ENCODE results near the gene AKAIN1. TPM values are rescaled to one million over a fixed set of nuclear protein-coding genes. Genes with fewer than 3 reads are reported as not detected.

Gene AKAIN1
- total and polyA plus RNA-seq, 10 of the 15 experiments (the other 5 are each of a cell fraction or from before 2014, with no cell fraction given), result not detected

DNA sequence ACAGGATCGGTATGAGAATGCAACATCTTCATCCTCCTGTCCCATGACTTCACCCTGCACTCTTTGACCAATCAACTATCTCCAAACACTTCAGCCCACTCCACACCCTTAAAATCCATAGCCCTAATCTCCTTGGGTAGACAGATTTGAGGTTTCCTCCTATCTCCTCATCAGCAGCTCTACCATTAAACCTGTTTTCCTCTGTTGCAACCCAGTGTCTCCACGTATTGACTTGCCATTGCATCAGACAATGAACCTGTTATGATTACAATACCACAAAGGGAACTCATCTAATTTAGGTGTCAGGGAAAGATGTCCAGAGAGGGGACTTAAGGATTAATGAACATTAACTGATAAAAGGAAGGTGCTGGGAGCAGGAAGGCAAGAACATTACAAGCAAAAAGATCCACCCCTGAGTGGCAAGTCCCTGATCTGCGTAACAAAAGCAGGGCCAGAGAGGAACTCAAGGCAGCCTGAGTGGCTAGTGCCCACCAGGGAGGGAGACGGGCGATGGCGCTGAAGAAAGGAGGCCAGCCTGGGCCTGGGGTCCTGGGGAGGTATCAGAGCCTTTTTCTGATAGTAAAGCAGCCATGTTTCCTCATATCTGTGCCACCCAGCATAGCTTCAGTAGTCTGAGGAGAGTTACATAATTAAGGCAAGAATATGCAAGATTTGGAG, 44.6 kb downstream of the AKAIN1 start:
- intact Hi-C loops (cut with micrococcal nuclease; ENCODE audit: unreplicated experiment), result no loop called here
- Histone ChIP-seq H3K9ac (ENCODE audit: control insufficient read depth, insufficient read depth, low read length) (no peak overlapping the region), H3K79me2 (ENCODE audit: control insufficient read depth, insufficient read depth, low read length) (no peaks in the 10 kb centered on the region), H3K27me3 (replicated peaks in 1 of 2; ENCODE audit: control insufficient read depth in 2 of 2, insufficient read depth in 2 of 2, low read length in 1 of 2) (no peaks in the 10 kb centered on the region; a peak in 3 of 4 replicates), H2AFZ (ENCODE audit: control insufficient read depth, low read depth, low read length) (no peak overlapping the region), H3K9me3 (replicated peaks; ENCODE audit: control insufficient read depth, insufficient read depth, low read length) (no peaks in the 10 kb centered on the region), H3K36me3 (ENCODE audit: control insufficient read depth in 2 of 2, insufficient read depth in 2 of 2, low read length in 1 of 2) (no peaks in the 10 kb centered on the region), H3K4me2 (ENCODE audit: control insufficient read depth, insufficient read depth) (no peak overlapping the region), H3K4me1 (ENCODE audit: control insufficient read depth, insufficient read depth, low read length) (no peaks in the 10 kb centered on the region), H3K27ac (ENCODE audit: control insufficient read depth, insufficient read depth) (no peak overlapping the region), H3K4me3 (no peak overlapping the region), H4K20me1 (ENCODE audit: control insufficient read depth, insufficient read depth) (no peaks in the 10 kb centered on the region)
- TF ChIP-seq PAX8 (IDR thresholded peaks at IDR 0.05) (no peak), ASH2L (IDR thresholded peaks at IDR 0.05; ENCODE audit: borderline replicate concordance, low read depth) (no peak), CBX3 (IDR thresholded peaks at IDR 0.05; ENCODE audit: borderline replicate concordance, low read depth) (no peak), NRF1 (conservative IDR thresholded peaks at IDR 0.05; ENCODE audit: low read depth, low read length) (no peak), YBX1 (IDR thresholded peaks at IDR 0.05) (no peak), NR2C2 (IDR thresholded peaks at IDR 0.05; ENCODE audit: borderline replicate concordance, control insufficient read depth, insufficient read length, low read depth) (no peak)
- ChIA-PET SMC1A (ENCODE audit: uncharacterized antibody, unreplicated experiment) (no interaction called here), POLR2A (no interaction called here), RAD21 (ENCODE audit: unreplicated experiment) (no interaction called here), CTCF (no interaction called here)
- DNase-seq (ENCODE audit: low read depth, low spot score), result no peak
- FAIRE-seq, result no peak
- WGBS (ENCODE audit: insufficient coverage, insufficient replicate concordance, low lambda C conversion rate, missing lambda C conversion rate), result 14% methylated on average over 6 of the region's 6 CpGs
- no peak for ATAC-seq
- BruUV-seq (replicated peaks), result no TSS peak
- in situ Hi-C loops (cut with MboI), result no loop called here

DNA sequence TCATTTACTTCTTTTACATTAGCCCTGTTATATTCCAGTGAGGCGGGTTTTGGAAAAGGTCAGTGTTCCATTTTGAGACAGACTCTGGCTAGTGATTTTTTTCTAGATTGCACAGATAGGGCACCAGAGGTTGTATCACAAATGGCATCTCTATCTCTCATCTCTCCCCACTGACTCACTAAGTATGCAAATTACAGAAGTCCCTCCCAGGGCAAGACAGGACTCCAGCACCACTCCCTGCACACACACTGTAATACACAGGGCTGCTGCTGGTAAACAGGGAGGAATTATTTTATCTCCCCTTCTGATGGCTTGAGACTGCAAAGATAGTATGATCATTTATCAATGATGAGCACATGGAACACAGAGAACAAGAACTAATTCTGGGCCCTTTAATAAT, 46.2 kb downstream of the AKAIN1 start:
- Histone ChIP-seq H3K4me2 (ENCODE audit: control insufficient read depth, insufficient read depth) (no peak overlapping the region), H4K20me1 (ENCODE audit: control insufficient read depth, insufficient read depth) (no peaks in the 10 kb centered on the region), H3K9ac (ENCODE audit: control insufficient read depth, insufficient read depth, low read length) (no peak overlapping the region), H3K36me3 (ENCODE audit: control insufficient read depth in 2 of 2, insufficient read depth in 2 of 2, low read length in 1 of 2) (no peaks in the 10 kb centered on the region), H3K79me2 (ENCODE audit: control insufficient read depth, insufficient read depth, low read length) (no peaks in the 10 kb centered on the region), H3K4me3 (no peak overlapping the region), H3K27ac (ENCODE audit: control insufficient read depth, insufficient read depth) (no peak overlapping the region), H3K27me3 (replicated peaks in 1 of 2; ENCODE audit: control insufficient read depth in 2 of 2, insufficient read depth in 2 of 2, low read length in 1 of 2) (no peaks in the 10 kb centered on the region; a peak in 3 of 4 replicates), H2AFZ (ENCODE audit: control insufficient read depth, low read depth, low read length) (no peak overlapping the region), H3K9me3 (replicated peaks; ENCODE audit: control insufficient read depth, insufficient read depth, low read length) (no peaks in the 10 kb centered on the region), H3K4me1 (ENCODE audit: control insufficient read depth, insufficient read depth, low read length) (no peaks in the 10 kb centered on the region)
- ChIA-PET POLR2A (no interaction called here), CTCF (no interaction called here), RAD21 (ENCODE audit: unreplicated experiment) (no interaction called here), SMC1A (ENCODE audit: uncharacterized antibody, unreplicated experiment) (no interaction called here)
- intact Hi-C loops (cut with micrococcal nuclease; ENCODE audit: unreplicated experiment) (no loop called here), in situ Hi-C loops (cut with MboI) (no loop called here)
- FAIRE-seq (no peak), ATAC-seq (no peak), DNase-seq (ENCODE audit: low read depth, low spot score) (no peak)
- BruUV-seq (replicated peaks), result no TSS peak
- 0% methylated on average over 1 of the region's 1 CpG for WGBS (ENCODE audit: insufficient coverage, insufficient replicate concordance, low lambda C conversion rate, missing lambda C conversion rate)
- TF ChIP-seq FOXK2 (IDR thresholded peaks at IDR 0.05) (no peak), SIN3A (IDR thresholded peaks at IDR 0.05; ENCODE audit: low read depth, low read length) (no peak), NR2C1 (IDR thresholded peaks at IDR 0.05) (no peak)
- TF ChIP-seq, protein P1, sequence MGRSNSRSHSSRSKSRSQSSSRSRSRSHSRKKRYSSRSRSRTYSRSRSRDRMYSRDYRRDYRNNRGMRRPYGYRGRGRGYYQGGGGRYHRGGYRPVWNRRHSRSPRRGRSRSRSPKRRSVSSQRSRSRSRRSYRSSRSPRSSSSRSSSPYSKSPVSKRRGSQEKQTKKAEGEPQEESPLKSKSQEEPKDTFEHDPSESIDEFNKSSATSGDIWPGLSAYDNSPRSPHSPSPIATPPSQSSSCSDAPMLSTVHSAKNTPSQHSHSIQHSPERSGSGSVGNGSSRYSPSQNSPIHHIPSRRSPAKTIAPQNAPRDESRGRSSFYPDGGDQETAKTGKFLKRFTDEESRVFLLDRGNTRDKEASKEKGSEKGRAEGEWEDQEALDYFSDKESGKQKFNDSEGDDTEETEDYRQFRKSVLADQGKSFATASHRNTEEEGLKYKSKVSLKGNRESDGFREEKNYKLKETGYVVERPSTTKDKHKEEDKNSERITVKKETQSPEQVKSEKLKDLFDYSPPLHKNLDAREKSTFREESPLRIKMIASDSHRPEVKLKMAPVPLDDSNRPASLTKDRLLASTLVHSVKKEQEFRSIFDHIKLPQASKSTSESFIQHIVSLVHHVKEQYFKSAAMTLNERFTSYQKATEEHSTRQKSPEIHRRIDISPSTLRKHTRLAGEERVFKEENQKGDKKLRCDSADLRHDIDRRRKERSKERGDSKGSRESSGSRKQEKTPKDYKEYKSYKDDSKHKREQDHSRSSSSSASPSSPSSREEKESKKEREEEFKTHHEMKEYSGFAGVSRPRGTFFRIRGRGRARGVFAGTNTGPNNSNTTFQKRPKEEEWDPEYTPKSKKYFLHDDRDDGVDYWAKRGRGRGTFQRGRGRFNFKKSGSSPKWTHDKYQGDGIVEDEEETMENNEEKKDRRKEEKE (IDR thresholded peaks at IDR 0.05), result no peak
- TF ChIP-seq, protein P2, sequence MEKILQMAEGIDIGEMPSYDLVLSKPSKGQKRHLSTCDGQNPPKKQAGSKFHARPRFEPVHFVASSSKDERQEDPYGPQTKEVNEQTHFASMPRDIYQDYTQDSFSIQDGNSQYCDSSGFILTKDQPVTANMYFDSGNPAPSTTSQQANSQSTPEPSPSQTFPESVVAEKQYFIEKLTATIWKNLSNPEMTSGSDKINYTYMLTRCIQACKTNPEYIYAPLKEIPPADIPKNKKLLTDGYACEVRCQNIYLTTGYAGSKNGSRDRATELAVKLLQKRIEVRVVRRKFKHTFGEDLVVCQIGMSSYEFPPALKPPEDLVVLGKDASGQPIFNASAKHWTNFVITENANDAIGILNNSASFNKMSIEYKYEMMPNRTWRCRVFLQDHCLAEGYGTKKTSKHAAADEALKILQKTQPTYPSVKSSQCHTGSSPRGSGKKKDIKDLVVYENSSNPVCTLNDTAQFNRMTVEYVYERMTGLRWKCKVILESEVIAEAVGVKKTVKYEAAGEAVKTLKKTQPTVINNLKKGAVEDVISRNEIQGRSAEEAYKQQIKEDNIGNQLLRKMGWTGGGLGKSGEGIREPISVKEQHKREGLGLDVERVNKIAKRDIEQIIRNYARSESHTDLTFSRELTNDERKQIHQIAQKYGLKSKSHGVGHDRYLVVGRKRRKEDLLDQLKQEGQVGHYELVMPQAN (conservative IDR thresholded peaks at IDR 0.05), result no peak

Measured in GM12878 (cell line).